Breast epithelium (tissue), 4 donors: ENCODE measurements around the gene GALNTL6. TPM values are rescaled to one million over a fixed set of nuclear protein-coding genes. Genes with fewer than 3 reads are reported as not detected.
A peak's percentile ranks its signal among the peaks of the same experiment; 100 is the strongest.

ENCODE experiments used
- DNase-seq, 2 donors: peaks; one replicate each; pipeline ENCODE4 v3.0.0-alpha.2; 2019; ENCODE audit warnings: low spot score in 2 of 2
- H3K27ac ChIP-seq, 2 donors: fragments of 200-600 bp; sonication (generic) in 1 of 2; one replicate each; pipeline ENCODE4 v1.5.1; 2016 to 2019; ENCODE audit warnings: mild to moderate bottlenecking in 1 of 2
- H3K27me3 ChIP-seq, 2 donors: fragments of 200-600 bp; sonication (generic) in 1 of 2; one replicate each; pipeline versions ENCODE4 v1.5.1 to v1.6.0; 2017 to 2019; ENCODE audit warnings: control low read depth in 1 of 2, mild to moderate bottlenecking in 1 of 2
- H3K36me3 ChIP-seq: fragments of 200-600 bp; one replicate; pipeline ENCODE4 v1.5.1; 2019
- H3K4me1 ChIP-seq, 2 donors: fragments of 200-600 bp; sonication (generic); one replicate each; pipeline ENCODE4 v1.5.1; 2016 to 2019; ENCODE audit warnings: control low read depth in 1 of 2
- H3K4me3 ChIP-seq, 3 donors: fragments of 200-600 bp; sonication (generic); 1 replicate in 2 of 3; 2 replicates in 1 of 3; pipeline ENCODE4 v1.5.1; 2016 to 2019; ENCODE audit warnings: mild to moderate bottlenecking in 3 of 3, moderate library complexity in 2 of 3
- H3K9me3 ChIP-seq, 2 donors: fragments of 200-600 bp; sonication (generic) in 1 of 2; one replicate each; pipeline ENCODE4 v1.5.1; 2016 to 2019; ENCODE audit warnings: control low read depth in 1 of 2
- POLR2A ChIP-seq: fragments of 450-650 bp; IDR thresholded peaks from one replicate; pipeline ENCODE4 v1.6.1; 2016; ENCODE audit warnings: antibody characterized with exemption, mild to moderate bottlenecking, moderate library complexity
- POLR2AphosphoS5 ChIP-seq, 3 donors: sonication (generic); formaldehyde crosslinking; IDR thresholded peaks; one replicate each; pipeline ENCODE4 v1.6.1; 2017; ENCODE audit warnings: antibody characterized with exemption in 3 of 3
- intact Hi-C: fragments of 100-400 bp; cut with DNase I; formaldehyde crosslinking; loops from one replicate; pipeline ENCODE4 v1.15.1; 2023; ENCODE audit warnings: low total_unique reads
- total RNA-seq, 3 donors: library from RNA; depleted of rRNA; stranded (reverse); fragments of >200 nt; gene quantifications; one replicate each; pipeline ENCODE4 v1.1.0, GENCODE V29; 2016
- TF ChIP-seq, protein P1 (sequence below), 3 donors: fragments of 450-650 bp; IDR thresholded peaks; one replicate each; pipeline ENCODE4 v1.5.1; 2016 to 2017; ENCODE audit warnings: antibody characterized with exemption in 3 of 3, mild to moderate bottlenecking in 3 of 3, moderate library complexity in 3 of 3

The GALNTL6 gene
- total RNA-seq, result under 1 TPM in 2 of 3 donors, not detected in 1; 0.29 to 0.98 TPM

DNA sequence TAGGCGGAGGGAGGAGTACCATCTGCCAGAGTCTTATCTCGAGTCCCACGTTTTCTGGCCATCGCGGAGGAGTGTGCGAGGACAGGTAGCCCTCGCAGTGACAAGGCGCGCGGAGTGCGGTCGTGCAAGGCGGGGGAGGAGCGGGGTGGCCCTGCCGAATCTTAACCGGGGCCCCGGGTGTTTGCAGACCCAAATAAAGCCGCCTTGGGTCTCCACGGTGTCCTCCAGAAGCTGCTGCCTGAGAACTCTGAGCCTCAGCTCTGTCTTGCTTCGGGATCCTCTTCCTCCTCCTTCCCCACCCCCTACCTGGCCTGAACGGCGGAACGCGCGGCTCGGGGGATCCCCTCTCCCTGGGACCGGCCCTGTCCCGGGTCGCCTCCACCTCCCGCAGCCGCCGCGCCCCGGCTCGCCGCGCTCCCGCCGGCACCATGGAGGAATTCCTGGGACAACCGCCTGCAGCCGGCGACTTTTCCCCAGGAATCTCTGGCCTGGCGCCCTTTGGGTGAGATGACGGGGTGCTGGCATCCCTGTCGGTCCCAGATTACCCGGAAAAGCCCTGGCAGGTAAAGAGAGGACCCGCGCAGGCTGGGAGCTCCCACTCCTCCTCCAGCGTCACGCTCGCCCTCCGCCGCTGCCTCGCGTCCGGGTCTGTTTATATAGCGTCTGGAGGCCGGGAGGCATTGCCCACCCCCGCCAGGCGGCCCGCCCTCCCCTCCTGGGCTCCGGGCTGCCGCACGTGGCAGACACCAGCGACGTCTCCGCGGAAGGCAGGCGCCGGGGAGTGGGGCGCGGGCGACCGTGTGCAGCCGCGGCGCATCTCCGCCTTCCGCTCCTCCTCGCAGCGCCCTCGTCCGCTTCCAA is at the start of gene GALNTL6:
Gene GALNTL6, plus strand, starts transcription at position 740 of the 861 bp plus-strand sequence.
- H3K4me1 ChIP-seq, result peaks cover 0 to 3% of the 10 kb centered on the region in 2 donors
- intact Hi-C loops, result no loop called here
- no peak within 1 kb of the TSS for H3K27ac ChIP-seq
- H3K4me3 ChIP-seq, result peak within 1 kb of the TSS; percentile 31 to 66 (median 49)
- no peaks in the 10 kb centered on the region for H3K9me3 ChIP-seq
- TF ChIP-seq, protein P1, sequence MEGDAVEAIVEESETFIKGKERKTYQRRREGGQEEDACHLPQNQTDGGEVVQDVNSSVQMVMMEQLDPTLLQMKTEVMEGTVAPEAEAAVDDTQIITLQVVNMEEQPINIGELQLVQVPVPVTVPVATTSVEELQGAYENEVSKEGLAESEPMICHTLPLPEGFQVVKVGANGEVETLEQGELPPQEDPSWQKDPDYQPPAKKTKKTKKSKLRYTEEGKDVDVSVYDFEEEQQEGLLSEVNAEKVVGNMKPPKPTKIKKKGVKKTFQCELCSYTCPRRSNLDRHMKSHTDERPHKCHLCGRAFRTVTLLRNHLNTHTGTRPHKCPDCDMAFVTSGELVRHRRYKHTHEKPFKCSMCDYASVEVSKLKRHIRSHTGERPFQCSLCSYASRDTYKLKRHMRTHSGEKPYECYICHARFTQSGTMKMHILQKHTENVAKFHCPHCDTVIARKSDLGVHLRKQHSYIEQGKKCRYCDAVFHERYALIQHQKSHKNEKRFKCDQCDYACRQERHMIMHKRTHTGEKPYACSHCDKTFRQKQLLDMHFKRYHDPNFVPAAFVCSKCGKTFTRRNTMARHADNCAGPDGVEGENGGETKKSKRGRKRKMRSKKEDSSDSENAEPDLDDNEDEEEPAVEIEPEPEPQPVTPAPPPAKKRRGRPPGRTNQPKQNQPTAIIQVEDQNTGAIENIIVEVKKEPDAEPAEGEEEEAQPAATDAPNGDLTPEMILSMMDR (IDR thresholded peaks at IDR 0.05), result no peak
- TF ChIP-seq POLR2AphosphoS5 (IDR thresholded peaks at IDR 0.05), result no peak
- TF ChIP-seq POLR2A, result no peak
- no peak for DNase-seq
- no peaks in the 10 kb centered on the region for H3K36me3 ChIP-seq
- H3K27me3 ChIP-seq, result peaks cover 0 to 32% of the 10 kb centered on the region in 2 donors

DNA sequence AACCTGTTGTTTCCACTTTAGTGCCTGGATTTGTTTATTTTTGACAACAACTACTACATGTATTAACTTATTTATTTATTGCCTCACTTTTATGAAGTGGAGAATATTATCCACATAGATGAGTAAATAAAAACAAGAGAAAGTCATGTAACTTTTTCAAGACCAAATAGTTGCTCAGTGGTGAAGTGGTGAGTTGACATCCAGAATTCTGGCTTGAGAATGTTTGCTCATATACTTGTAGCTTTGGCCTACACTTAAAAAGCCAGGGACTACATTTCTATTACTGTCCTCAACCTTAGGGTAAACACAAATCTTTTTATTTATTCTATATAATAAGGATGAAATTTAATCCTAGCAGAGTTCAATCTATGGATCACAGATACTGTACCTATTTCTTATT is 47.7 kb upstream of the GALNTL6 start:
- intact Hi-C loops, result no loop called here
- no peaks in the 10 kb centered on the region for H3K36me3 ChIP-seq
- no peak overlapping the region for H3K4me3 ChIP-seq
- H3K27me3 ChIP-seq, result no peaks in the 10 kb centered on the region
- H3K9me3 ChIP-seq, result no peaks in the 10 kb centered on the region
- no peak for DNase-seq
- H3K4me1 ChIP-seq, result no peaks in the 10 kb centered on the region
- no peak overlapping the region for H3K27ac ChIP-seq
- TF ChIP-seq POLR2AphosphoS5 (IDR thresholded peaks at IDR 0.05) (no peak), POLR2A (no peak)
- TF ChIP-seq, protein P1 (IDR thresholded peaks at IDR 0.05), result no peak

DNA sequence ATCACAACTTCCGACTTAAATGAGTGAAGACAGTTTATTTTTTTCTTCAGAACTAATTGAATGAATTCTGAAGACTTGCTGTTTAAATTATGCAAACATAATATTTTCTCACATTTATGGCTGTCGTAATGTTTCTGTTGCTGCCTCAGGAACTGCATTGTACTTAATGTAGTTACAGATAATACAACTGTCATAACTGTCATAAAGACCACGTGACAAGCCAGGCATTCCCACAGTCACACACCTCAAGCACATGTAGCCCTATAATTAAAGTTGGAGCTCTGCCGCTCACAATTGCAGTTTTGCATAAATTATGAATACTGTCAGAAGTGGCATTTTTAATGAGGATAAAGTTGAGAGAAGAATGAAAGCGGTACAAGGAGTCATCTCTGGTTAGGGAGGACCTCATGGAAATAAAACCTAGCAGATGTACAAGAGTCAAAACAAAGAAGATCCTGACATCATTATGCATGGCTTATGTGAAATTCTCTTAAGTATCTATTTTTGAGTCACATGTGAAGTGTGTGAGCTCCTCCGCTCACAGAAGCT is 38.5 kb upstream of the GALNTL6 start:
- Histone ChIP-seq H3K27ac (no peak overlapping the region), H3K9me3 (no peaks in the 10 kb centered on the region), H3K4me1 (no peaks in the 10 kb centered on the region), H3K36me3 (no peaks in the 10 kb centered on the region), H3K27me3 (no peaks in the 10 kb centered on the region), H3K4me3 (no peak overlapping the region)
- no peak for DNase-seq
- intact Hi-C loops, result no loop called here
- TF ChIP-seq POLR2AphosphoS5 (IDR thresholded peaks at IDR 0.05) (no peak), POLR2A (no peak)
- TF ChIP-seq, protein P1 (IDR thresholded peaks at IDR 0.05), result no peak

DNA sequence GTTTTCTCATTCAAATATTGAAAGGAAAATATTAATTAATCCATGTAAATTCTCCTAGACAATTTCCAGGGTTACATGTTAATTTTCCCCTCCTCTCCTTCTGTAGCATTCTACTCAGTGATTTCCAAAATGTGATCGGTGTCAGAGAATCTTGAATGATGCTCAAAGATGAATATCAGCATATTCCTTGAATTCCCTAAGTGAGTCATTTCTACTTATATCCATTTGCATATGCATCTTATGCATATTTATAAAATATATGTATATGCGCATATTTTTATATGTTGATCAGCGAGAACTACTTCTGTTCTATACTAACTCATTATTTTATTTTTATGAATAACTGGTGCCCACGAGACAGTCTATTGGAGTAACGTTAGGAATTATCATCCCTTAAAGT is 33.9 kb upstream of the GALNTL6 start:
- Histone ChIP-seq H3K36me3 (no peaks in the 10 kb centered on the region), H3K4me3 (no peak overlapping the region), H3K27ac (no peak overlapping the region), H3K27me3 (no peaks in the 10 kb centered on the region), H3K4me1 (no peaks in the 10 kb centered on the region), H3K9me3 (peaks cover 8 to 11% of the 10 kb centered on the region in 2 donors)
- no peak for DNase-seq
- intact Hi-C loops, result no loop called here
- TF ChIP-seq POLR2AphosphoS5 (IDR thresholded peaks at IDR 0.05) (no peak), POLR2A (no peak)
- TF ChIP-seq, protein P1 (IDR thresholded peaks at IDR 0.05), result no peak

DNA sequence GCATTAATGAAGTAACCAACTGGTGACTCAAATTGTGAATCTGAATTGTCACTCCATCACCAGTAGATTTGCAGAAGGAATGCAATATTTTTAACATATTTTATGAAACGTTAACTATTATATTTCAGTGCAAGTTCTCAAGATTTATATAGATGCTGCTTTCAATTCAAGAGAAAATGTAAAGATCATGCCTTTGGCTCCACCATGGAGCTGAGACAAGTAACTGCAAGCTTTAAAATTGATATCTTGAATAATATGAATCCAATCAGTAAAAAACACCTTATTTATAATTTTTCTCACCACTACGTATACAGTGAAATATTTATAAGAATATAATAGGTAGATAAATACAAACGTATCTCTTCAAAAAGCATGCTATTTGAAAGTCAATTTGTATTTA is 27.8 kb upstream of the GALNTL6 start:
- DNase-seq, result no peak
- Histone ChIP-seq H3K9me3 (peaks cover 8 to 11% of the 10 kb centered on the region in 2 donors), H3K36me3 (no peaks in the 10 kb centered on the region), H3K4me3 (no peak overlapping the region), H3K27me3 (no peaks in the 10 kb centered on the region), H3K27ac (no peak overlapping the region), H3K4me1 (no peaks in the 10 kb centered on the region)
- TF ChIP-seq POLR2AphosphoS5 (IDR thresholded peaks at IDR 0.05) (no peak), POLR2A (no peak)
- intact Hi-C loops, result no loop called here
